Activated CD8-positive, alpha-beta memory T cell treated with anti-CD3 and anti-CD28 coated beads for 4 hours (primary cell): ENCODE measurements around the gene CIBAR2.

Experiments used
- DNase-seq, 2 donors: peaks; one replicate each; pipeline ENCODE4 v3.0.0-alpha.2; 2020; ENCODE audit warnings: low read depth in 2 of 2

CIBAR2 gene

DNA sequence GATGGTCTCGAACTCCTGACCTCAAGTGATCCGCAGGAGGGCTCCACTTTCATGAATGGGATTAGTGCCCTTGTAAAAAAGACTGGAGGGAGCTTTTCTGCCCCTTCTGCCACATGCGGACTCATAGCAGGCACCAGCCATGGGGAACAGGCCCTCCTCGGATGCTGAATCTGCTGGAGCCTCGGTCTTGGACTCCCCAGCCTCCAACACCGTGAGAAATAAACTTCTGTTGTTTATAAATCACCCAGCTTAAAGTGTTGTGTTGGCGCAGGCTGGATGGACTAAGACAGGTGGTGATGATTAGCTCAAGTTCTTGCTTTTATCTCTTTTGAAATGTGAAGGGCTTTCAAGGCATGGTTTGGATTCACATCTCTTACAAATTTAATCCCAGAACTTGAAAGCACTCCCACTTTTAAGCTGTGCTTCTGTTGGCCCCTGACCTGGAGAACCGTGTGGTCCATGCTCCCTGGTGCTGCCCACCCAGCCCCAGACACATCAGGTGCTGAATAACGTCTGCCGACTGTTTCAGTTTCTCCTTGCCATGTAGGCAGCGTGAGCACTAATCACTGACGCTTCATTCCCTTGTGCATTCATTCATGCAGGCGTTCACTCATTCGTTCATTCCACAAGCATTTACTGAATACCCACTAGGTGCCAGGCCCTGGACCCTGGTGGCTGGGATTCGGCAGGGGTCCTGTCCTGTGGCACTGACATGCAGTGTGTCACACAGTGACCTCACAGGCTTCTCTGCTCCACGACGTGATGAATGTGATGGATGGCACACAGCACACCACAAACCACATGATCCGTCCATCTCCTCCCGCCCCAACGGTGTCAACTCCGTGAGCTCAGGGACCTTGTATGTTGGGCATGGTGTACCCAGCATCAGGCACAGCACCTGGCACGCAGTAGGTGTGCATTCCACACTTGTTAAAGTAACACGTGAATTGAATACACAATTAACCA, 8.9 kb downstream of the CIBAR2 start:
- no peak for DNase-seq

DNA sequence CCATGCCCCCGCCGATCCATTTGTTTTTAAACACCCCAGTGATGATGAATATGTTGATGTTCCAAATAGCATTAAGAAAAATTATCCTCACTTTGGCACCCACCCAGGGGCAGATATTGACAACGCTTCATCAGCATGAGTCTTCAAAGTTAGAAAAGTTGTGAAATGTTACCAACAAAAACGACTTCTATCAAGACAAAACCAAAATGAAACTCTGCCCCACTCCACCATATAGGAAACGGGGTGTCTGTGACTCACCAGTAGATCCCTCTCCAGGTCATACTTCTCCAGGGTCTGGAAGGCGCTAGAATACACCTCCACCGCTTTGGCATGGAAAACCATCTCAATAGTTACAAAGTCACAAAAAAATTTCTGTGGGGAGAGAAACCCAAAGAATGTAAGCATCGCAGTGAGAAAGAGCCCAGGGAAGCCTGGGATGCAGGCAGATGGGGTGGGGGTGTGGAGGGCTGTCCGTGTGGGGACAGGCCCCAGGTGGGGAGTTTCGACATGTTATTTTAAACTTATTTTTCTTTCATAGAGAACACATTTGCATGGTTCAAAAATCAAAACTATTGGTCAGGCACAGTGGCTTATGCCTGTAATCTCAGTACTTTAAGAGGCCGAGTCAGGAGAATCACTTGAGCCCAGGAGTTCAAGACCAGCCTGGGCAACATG, 10.2 kb downstream of the CIBAR2 start:
- no peak for DNase-seq

DNA sequence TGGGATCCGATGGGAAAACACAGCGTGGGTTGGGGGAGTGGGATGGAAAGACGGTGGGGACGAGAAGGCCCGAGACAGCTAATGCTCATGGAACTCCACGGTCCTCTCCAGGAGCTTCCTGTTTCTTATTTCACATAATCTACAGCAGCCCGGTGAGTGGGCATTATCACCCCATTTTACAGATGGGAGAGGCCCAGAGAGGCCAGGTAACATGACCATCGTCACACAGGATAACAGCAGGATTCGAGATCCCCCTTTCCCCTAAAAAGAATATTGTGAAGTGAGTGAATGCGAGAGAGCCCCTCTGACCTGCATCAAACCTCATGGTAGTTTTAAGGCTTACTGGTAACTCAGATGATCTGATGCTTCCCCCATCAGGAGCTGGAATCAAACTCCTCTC, 12.0 kb downstream of the CIBAR2 start:
- no peak for DNase-seq

DNA sequence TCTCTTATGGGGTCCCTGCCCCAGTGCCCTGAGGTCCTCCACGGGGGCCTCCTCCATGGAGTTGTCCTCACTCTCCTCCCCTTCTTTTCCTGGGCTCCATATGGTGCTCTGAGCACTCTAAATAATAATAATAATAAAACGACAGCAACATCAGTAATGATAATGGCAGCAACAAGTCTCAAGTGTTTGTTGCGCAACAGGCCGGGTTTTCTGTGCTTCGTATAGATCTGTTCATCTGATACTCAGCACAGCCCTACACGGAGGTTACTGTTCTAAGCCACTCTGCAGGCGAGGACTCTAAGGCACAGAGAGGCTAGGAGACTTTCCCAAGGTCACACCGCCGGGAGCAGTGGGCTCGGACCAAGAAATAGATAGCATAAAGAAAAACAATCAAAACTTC, 13.7 kb downstream of the CIBAR2 start:
- no peak for DNase-seq

DNA sequence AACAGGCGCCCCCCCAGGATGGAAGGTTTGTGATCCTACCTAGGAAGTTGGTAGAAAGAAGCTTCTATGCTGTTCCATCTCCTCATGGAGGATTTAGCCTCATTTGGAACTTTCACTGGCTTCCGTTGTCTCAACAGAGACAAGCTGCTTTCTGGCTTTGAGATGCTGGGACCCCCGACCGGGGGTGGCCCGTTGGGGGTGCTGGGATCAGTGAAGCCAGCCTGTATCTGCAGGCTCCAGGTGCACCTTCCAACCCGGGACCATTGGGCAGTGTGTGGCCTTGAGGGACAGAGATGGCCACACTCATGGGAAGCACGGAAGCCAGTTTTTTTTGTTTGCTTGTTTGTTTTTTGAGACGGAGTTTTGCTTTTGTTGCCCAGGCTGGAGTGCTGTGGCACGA, 15.4 kb downstream of the CIBAR2 start:
- no peak for DNase-seq

DNA sequence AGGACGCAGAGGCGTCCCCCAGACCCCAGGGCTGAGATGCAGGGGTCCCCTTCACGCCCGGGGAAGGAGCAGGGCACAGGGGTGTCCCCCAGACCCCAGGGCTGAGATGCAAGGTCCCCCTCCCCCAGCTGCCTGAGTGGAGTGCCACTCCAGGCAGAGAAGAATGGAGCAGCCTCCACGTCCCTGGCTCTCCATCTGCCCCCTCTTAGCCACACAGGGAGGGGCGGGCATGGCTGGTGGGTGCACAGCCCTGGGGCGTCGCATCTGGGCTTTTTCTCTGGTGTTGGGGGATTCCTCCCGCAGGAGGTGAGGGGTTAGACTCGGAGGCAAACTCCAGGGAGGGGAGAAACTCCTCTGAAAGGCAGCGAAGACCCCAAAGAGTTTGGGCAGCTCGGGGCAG, 17.5 kb downstream of the CIBAR2 start:
- DNase-seq: no peak

DNA sequence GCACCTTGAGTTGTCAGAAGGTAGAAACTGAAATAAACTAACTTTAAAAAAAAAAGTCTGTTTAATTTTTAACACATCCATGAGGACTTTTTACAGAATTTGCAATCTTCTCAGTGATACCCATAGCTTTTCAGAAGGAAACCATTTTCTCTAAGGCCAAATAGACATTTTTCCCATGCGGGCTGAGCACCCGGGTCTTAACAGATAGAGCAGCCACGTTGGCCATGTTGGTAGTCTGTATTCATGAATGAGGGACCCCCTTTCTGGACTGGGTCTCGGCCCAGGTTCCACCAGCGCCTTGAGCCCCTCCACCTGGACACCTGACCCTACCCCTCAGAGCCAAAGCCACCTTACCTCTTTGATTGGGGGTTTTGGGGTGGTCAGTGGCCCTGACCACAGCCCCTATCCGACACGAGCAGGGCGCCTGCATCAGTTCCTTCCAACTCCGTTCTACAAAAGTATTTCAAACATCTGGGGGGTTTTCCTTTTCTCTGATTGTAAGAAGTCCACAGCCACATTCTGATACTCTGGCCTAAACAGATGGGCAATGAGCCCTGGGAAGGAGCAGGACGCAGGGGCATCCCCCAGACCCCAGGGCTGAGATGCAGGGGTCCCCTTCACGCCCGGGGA, 18.0 kb downstream of the CIBAR2 start:
- DNase-seq: no peak

DNA sequence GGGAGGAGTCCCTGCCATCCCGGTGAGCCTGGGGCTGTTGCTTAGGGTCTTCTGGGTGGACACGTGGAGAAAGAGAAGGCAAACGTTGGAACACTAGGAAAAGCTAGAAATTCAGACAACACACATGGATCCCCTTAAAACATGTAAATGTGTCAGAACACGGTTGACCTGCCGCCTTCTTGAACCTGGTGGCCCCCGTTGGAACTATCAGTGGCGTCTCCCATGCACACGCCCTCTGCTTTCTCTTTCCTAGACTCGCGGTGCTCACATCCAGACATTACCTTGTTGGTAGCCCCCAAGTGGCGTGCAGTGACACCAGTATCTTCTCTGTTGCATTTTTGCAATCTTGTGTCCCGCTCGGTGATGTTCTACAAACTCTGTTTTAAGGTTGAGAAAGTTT, 18.6 kb downstream of the CIBAR2 start:
- no peak for DNase-seq

DNA sequence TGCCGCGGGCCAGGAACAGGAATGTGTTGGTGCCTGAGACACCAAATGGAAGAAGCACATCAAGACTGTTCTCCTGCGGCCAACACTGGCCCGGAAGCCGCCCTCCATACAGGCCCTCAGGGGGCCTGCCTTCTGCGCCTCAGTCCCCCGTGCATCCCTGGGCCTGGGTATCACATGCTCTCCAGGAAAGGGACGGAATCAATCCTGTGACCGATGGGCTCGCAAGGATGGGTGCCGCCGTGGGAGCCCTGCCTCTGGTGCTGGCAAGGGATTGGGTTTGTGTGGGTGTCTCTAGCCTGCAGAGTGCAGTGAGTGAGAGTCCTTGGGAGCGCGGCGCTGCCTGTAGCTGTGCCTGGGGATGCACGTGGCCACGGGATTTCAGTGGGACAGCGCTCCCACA, 19.4 kb downstream of the CIBAR2 start:
- no peak for DNase-seq

DNA sequence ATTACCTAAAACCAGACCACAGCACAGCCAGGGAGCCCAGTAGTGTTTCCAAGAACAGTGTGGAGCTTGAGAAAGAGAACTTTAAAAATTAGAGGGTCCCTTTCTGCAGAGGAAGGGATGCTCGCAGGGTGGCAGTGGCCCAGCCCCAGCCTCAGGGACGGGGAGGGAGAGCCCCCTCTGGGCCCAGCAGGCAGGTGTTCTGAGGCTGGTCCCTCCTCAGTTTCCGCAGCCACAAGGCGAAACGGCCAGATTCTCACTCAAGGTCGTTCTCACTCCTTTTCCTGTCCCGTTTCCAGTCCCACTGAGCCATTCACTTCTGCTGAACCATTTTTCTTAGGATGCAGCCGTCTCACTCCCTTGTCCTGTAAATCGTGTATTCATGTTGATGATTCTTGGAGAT, 20.0 kb downstream of the CIBAR2 start:
- DNase-seq: no peak

DNA sequence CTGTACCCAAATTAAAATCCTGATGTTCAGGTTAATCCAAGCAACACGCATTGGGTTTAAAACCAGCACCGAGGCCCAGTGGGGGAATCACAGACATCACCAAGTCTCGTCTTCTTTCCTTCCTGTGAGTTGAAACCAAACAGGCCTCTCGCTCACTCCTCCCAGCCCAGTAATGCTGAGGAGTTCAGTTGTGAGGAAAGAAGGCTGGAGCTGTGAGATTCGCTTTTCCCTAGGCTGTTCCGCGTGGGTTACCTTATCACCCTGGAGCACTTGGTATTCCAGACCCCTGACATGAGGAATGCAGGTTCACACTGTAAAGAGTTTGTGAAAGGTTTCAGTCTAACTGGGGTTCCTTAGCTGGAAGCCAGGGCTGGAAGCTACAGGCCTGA, 20.8 kb downstream of the CIBAR2 start:
- DNase-seq: no peak

DNA sequence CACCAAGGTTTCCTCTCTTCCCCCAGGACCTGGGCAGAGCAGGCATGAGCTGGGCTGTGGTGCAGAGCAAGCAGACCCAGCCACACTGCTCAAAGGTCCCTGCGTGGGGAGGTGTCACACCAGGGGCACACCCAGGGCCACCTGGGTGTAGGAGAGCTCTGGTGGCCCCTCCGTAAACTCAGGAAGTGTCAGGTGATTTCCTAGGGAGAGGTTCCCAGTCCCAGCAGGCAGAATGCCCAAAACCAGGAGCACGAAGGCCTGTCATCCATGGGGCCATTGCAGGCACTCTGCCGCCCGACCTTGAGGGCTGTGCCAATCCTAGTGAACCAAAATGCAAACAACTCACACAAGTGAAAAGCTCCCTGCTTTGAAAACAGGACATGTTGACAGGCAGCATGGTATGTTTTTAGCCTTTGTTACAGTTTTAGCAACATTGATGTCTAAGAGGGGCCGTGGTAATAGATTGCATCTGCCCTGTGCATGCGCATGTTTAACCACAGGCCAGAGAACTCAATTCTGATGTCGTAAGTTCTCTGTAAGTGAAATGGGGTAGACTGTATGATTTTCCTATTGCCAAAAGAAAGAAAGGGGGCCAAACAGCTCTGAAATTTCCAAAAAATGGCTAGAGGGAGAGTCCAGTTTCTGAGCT, 21.3 kb downstream of the CIBAR2 start:
- DNase-seq: no peak

DNA sequence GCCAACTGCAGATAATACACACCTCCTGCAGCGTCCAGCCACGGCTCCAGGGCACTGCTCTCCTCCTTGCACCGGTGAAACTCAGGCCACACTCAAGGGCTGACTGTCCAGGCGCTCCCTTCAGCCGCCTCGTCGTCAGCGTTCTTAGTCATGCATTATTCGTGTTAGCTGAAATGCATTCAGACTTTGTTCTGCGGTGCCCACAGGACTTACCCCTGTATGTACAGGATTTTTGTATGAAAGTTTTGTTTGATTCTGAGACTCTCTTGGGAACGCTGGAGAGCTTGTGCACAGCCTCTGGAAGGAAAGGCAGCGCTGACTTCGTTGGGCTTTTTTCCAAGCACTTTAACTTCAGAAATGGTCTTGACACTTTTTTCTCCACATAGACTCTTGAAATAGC, 22.1 kb downstream of the CIBAR2 start:
- DNase-seq: no peak

DNA sequence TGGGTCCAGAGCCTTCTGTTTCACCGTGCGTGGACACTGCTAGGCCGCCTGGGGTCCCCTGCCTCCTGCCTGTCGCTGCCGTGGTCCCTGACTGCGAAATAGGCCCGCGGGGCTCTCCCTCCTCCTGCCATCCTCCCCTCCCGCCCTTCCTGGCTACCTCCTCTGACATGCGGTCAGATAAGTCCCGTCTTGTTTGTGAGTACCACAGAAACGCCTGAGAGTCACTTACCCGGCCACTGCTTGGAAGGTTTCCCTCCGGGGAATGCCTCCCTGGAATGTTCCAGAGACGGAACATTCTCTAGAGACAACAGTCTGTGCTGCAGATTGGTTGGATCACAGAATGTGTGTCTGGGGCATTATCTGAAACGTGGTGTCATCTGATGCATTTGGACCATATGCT, 22.7 kb downstream of the CIBAR2 start:
- no peak for DNase-seq

DNA sequence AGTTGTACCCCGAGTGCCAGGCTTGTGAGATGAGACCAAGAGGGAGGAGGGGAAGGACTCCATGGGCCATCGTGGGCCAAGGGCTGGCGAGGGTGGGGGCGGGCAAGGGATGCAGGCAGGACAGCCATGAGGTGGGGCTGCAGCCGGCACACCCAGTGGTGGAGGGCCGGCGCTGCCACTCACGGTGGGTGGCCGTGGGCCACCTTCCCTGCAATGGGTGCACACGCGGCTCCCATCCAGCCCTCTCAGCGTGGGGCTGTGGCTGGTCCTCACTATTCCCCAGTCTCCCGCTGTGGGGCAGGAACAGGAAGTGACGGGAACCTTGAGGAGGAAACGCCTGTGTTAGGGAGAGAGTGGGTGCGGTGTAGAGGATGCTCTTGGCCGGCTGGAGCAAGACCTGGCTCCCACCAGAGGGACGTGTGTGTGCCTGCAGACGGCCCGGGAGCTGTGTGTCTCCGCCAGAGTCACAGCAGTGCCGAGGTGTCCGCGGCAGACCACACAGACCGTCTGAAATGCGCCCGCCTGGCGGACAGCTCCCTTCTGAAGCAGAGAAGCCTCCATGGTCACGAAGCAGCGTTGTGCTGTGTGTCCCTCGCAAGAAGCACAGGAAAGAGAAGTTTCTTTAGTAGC, 23.6 kb downstream of the CIBAR2 start:
- no peak for DNase-seq

DNA sequence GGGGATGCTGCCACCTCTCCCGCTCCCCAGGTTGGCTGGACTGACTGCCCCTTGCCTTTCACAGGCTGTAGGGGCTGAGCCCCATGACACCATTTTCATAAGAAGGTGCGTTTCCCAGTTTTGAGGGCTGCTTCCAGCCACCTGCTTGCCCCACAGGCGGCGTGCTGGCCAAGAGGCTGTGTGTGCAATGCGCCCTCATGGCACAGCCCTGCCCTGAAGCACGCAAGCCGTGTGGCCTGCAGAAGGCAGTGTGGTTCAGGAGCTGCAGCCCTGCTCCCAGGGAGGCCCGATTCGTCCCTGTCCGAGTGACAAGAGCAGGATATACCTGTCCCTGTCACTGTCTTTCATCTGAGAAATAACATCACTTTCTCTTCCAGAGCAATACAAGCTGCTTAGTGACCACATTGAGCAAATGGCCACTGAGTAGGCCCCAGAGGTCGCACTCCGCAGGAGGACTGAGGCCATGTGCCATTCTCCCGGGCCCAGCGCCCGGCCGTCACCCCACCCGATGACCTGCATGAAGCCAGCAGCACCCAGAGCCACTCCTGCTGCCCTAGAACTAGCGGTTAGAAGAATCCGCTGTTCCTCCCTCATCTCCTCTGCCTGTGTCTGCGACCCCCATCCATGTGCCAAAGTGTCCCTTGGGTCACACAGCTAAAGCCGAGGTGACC, 24.2 kb downstream of the CIBAR2 start:
- no peak for DNase-seq

DNA sequence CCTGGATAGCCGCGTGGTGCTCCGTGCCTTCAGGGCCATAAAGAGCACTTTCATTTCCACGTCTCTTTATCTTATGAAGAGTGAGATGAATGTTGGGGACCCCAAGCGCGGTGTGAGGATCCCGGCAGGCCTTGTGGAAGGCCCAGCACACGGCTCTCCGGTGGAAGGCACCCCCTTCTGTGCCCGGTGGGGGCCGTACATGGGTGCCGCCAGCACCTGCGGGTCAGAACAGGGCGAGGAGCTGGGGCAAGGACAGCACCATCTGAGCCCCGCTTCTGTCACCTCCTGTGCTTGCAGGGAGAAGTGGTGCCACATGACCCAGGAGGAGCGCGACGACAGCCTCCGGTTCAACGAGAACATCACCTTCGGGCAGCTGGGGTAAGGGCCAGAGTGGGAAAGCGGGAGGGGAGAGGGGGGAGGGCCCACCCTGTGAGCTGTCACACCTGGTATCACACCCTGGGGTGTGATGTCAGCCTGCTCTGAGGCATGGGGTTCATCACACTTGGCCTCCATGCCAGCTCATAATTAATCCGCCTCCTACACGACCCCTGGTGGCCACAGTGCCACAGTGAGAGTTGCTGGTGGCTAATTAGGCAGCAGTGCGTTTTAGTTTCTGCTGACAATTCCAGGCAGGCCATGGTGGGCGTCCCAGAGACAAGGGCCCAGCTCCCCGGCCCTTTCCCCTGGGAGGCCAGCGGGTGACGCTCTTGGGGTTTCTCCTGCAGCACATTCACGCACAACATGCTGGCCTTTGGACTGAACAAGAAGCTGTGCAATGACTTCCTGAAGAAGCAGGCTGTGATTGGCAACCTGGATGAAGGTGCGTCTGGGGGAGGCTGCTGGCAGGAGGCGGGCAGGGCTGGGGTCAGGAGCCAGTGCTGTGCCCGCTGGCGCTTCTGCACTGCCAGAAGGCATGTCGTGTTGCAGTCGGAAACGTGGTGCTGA, 25.7 kb downstream of the CIBAR2 start:
- peak; percentile 57 to 58 for DNase-seq

DNA sequence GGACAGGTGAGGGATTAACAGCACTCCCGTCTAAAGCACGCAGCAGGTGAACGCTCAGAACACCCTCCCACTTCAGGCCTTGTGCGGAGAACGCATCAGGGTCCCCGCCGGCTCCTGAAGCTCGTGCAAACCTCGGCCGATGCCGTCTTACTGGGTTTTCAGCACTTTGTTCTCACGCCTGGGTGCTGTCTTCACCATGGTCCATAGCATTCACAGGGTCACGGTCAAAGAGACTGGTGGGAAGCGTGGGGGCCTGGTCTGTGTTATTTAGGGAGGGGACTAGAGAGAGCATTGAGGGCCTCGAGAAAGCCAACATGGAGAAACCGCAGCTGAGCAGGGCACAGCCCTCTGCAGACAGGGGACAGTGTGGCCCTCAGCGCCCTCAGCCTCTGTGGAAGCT, 26.6 kb downstream of the CIBAR2 start:
- DNase-seq: no peak

DNA sequence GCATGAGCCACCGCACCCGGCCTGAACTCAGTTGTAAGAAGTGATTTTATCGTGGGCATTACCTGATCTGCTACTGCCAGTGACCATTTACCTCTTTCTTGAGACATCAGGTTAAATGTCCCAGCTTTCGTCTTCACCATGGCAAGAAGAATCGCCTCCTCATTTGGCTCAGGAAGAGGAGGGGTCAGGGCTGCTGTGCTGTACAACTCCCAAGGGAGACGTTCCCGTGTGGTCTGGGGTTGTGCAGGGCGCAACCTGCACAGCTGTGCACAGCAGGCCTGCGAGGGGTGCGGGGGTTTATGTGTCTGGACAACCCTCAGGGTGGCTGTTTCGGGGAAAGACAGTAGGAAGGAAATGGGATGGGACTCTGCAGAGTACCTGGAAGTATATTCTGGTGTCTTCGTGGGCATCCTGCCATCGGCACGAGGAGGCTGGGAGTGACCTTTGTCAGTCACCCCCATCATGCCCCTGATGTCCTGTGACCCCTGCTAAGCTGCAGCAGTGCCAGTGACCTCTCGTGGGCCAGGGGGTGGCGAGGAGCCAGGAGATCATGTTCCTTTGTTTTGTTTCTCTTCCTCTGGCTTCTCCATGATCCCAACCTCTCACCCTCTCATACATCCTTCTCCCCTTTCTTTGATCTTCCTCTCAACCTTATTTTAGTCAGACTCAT, 27.3 kb downstream of the CIBAR2 start:
- DNase-seq: no peak
